Panc1 (cell line): Measurements from ENCODE around the gene COL4A2.

Experiments used
- POLR2AphosphoS5 ChIP-seq: IDR thresholded peaks from 2 replicates; pipeline ENCODE4 v1.6.1; 2012; ENCODE audit warnings: mild to moderate bottlenecking, low read depth, low read length, moderate library complexity
- SIN3A ChIP-seq: IDR thresholded peaks from 2 replicates; pipeline ENCODE4 v1.6.1; 2012; ENCODE audit warnings: low read depth, mild to moderate bottlenecking, low read length, moderate library complexity, borderline replicate concordance; ENCODE audit not compliant: insufficient read depth
- TF ChIP-seq, protein P1 (sequence below): fragments of 450-650 bp; IDR thresholded peaks from 2 replicates; pipeline ENCODE4 v1.5.1; 2017; ENCODE audit warnings: mild to moderate bottlenecking

DNA sequence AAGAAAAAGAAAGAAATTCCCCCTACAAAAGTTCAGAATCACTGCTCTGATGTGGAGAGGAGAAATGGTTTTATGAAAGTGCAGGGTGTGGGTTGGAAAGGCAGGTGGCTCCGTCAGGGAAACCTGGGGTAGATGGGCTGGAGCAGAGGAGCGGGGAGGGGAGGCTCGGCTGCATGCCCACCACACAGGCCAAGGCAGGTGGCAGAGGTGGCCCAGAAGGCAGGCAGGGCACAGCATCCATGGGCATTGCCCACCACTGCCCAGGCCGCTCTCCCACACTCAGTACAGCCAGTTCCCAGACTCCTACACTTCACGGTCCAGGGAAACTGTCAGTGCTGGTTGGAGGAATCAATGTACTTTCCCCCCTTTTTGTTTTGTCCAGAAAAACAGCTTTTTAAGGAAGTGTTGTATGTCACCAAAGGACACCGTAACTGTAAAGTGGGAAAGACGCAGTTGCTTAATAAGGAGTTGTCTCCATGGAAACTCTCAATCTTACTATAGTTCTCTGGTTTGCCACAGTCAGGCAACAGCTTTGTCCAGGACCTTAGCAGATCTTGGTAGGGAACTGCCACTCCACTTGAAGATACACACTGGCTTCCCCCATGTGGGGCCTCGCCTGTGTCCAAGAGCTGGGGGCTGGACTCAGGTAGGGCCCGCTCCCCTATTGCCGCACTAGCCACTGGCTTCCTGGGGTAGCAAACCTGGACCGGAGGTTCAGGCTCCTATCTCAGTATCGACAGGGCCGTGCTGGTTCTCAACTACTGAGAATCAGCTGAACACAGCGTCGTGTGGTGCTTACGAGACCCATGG is 171.5 kb downstream of the COL4A2 start:
- TF ChIP-seq, protein P1, sequence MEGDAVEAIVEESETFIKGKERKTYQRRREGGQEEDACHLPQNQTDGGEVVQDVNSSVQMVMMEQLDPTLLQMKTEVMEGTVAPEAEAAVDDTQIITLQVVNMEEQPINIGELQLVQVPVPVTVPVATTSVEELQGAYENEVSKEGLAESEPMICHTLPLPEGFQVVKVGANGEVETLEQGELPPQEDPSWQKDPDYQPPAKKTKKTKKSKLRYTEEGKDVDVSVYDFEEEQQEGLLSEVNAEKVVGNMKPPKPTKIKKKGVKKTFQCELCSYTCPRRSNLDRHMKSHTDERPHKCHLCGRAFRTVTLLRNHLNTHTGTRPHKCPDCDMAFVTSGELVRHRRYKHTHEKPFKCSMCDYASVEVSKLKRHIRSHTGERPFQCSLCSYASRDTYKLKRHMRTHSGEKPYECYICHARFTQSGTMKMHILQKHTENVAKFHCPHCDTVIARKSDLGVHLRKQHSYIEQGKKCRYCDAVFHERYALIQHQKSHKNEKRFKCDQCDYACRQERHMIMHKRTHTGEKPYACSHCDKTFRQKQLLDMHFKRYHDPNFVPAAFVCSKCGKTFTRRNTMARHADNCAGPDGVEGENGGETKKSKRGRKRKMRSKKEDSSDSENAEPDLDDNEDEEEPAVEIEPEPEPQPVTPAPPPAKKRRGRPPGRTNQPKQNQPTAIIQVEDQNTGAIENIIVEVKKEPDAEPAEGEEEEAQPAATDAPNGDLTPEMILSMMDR = no peak
- no peak for TF ChIP-seq SIN3A
- no peak for TF ChIP-seq POLR2AphosphoS5
